SH-SY5Y (cell line): Measurements from ENCODE around the gene B3GALT5.

Source experiments
- GATA2 ChIP-seq: IDR thresholded peaks from 2 replicates; pipeline ENCODE4 v1.6.1; 2011; ENCODE audit warnings: mild to moderate bottlenecking, low read depth, low read length
- GATA3 ChIP-seq: IDR thresholded peaks from 2 replicates; pipeline ENCODE4 v1.6.1; 2011; ENCODE audit warnings: low read depth, mild to moderate bottlenecking, low read length, moderate library complexity

DNA sequence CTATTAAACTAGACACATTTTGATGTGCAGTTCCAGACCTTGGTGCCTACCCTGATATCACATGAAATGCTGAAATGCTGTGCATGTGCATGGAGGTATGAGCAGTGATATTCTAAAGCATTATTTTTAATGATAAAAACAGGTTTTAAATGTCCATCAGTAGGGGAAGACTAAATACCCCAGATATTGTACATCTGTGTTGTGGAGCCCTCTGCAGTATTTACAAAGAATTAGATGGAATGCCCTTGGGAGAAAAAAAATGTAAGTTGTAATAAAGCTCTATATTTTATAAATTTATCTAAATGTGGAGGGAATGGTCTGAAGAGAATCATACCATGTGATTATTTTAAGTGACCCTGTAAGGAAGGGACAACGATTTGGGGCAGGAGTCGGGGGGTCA is 93.1 kb downstream of the B3GALT5 start:
- no peak for TF ChIP-seq GATA2
- TF ChIP-seq GATA3 = no peak
